Vagina (tissue), 2 donors: ENCODE results near the gene CYP2C19.

Experiments used
- POLR2AphosphoS5 ChIP-seq, 2 donors: sonication (generic); formaldehyde crosslinking; IDR thresholded peaks; one replicate each; pipeline ENCODE4 v1.9.0; 2017; ENCODE audit warnings: antibody characterized with exemption in 2 of 2, mild to moderate bottlenecking in 2 of 2, low read depth in 1 of 2; ENCODE audit not compliant: insufficient read depth in 1 of 2
- TF ChIP-seq, protein P1 (sequence below), 3 experiments: fragments of 450-650 bp in 2 of 3; fragments of 200-600 bp in 1 of 3; sonication (generic) in 1 of 3; IDR thresholded peaks; one replicate each; pipeline ENCODE4 v1.5.1; 2017 to 2019; ENCODE audit warnings: antibody characterized with exemption in 3 of 3, mild to moderate bottlenecking in 2 of 3, moderate library complexity in 2 of 3

GRCh38 chr10:94889123-94889522 is 126.6 kb downstream of the CYP2C19 start:
- TF ChIP-seq, protein P1, sequence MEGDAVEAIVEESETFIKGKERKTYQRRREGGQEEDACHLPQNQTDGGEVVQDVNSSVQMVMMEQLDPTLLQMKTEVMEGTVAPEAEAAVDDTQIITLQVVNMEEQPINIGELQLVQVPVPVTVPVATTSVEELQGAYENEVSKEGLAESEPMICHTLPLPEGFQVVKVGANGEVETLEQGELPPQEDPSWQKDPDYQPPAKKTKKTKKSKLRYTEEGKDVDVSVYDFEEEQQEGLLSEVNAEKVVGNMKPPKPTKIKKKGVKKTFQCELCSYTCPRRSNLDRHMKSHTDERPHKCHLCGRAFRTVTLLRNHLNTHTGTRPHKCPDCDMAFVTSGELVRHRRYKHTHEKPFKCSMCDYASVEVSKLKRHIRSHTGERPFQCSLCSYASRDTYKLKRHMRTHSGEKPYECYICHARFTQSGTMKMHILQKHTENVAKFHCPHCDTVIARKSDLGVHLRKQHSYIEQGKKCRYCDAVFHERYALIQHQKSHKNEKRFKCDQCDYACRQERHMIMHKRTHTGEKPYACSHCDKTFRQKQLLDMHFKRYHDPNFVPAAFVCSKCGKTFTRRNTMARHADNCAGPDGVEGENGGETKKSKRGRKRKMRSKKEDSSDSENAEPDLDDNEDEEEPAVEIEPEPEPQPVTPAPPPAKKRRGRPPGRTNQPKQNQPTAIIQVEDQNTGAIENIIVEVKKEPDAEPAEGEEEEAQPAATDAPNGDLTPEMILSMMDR (IDR thresholded peaks at IDR 0.05): no peak
- no peak for TF ChIP-seq POLR2AphosphoS5 (IDR thresholded peaks at IDR 0.05; ENCODE audit: insufficient read depth in 1 of 2, low read depth in 1 of 2)
